ENCODE measurements around the gene FGFR3. TPM values are rescaled to one million over a fixed set of nuclear protein-coding genes. Genes with fewer than 3 reads are reported as not detected.

FGFR3 gene
- total RNA-seq, 6 donors from 2014 or later, result 18.5 to 92.2 (median 24.4) TPM

DNA sequence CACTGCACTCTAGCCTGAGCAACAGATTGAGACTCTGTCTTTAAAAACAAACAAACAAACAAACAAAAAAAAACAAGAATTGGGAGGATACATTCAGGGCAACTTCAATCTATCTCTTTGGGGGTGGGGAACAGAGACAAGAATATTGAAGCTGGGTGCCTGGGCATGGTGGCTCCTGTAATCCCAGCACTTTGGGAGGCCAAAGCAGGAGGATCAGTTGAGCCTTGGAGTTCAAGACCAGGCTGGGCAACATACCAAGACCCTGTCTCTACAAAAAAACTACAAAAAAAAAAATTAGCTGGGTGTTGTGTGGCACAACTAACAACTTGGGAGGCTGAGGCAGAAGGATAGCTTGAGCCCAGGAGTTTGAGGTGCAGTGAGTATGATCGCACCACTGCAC is 61.7 kb downstream of the FGFR3 start:
- Histone ChIP-seq H3K4me1 (peaks cover 22 to 61% (median 41%) of the 10 kb centered on the region in 4 donors), H3K36me3 (no peaks in the 10 kb centered on the region), H3K27me3 (no peaks in the 10 kb centered on the region), H3K27ac (peak overlapping the region in 2 of 4 donors; percentile 83 to 87), H3K9me3 (no peaks in the 10 kb centered on the region), H3K4me3 (peak overlapping the region in 3 of 4 donors; percentile 72 to 98 (median 79))
- WGBS, 2 donors, result 70 to 76% methylated on average over 1 of the region's 1 CpG
- no peak for DNase-seq
- no peak for TF ChIP-seq EP300 (IDR thresholded peaks at IDR 0.05)
- TF ChIP-seq, protein P1, sequence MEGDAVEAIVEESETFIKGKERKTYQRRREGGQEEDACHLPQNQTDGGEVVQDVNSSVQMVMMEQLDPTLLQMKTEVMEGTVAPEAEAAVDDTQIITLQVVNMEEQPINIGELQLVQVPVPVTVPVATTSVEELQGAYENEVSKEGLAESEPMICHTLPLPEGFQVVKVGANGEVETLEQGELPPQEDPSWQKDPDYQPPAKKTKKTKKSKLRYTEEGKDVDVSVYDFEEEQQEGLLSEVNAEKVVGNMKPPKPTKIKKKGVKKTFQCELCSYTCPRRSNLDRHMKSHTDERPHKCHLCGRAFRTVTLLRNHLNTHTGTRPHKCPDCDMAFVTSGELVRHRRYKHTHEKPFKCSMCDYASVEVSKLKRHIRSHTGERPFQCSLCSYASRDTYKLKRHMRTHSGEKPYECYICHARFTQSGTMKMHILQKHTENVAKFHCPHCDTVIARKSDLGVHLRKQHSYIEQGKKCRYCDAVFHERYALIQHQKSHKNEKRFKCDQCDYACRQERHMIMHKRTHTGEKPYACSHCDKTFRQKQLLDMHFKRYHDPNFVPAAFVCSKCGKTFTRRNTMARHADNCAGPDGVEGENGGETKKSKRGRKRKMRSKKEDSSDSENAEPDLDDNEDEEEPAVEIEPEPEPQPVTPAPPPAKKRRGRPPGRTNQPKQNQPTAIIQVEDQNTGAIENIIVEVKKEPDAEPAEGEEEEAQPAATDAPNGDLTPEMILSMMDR (IDR thresholded peaks at IDR 0.05), result no peak
- no peak for TF ChIP-seq POLR2AphosphoS5 (IDR thresholded peaks at IDR 0.05)
- TF ChIP-seq POLR2A (IDR thresholded peaks at IDR 0.05), result no peak
- ATAC-seq (ENCODE audit: low FRiP score in 2 of 2), result no peak

DNA sequence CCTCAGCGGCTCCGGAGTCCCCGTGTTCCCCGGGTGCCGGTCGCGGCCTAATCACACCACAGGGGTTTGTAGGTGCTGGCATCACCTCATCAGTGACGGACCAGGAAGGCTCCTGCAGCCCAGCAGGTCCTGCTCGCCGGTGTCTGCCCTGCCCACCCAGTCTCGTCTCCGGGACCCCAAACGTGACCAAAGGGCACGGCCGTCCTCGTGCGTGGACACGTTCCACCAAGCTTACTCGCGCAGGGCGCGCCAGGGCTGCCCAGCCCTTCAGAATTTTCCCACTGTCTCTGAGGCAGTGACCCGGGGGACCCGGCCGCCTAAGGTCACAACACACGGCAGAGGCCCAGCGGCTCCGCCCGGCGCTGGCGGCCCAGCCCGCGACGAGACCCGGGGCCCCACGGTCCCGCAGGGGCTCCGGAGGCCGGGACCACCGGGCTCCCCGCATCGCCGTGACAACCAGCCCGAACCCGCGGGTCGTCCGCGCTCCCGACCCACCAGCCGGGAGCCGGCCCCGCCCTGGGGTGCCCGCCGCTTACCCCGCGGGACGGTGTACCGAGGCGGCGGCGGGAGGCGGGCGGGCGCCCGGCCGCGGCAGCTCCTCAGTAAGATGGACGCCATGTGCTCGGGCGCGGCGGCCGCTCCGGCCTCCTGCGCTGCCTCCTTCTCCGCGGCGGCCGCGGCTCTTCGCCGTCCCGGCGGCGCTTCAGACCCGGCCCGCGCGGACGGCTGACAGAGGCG is 62.4 kb downstream of the FGFR3 start:
- Histone ChIP-seq H3K4me1 (peaks cover 22 to 61% (median 41%) of the 10 kb centered on the region in 4 donors), H3K27me3 (no peaks in the 10 kb centered on the region), H3K27ac (peak overlapping the region; percentile 81 to 88 (median 85)), H3K9me3 (no peaks in the 10 kb centered on the region), H3K4me3 (peak overlapping the region; percentile 72 to 98 (median 80)), H3K36me3 (no peaks in the 10 kb centered on the region)
- peak in 1 of 2 donors; percentile 33 for DNase-seq
- ATAC-seq (ENCODE audit: low FRiP score in 2 of 2), result peak in 1 of 2 donors; percentile 61
- TF ChIP-seq, protein P1 (IDR thresholded peaks at IDR 0.05), result no peak
- TF ChIP-seq EP300 (IDR thresholded peaks at IDR 0.05) (no peak), POLR2AphosphoS5 (IDR thresholded peaks at IDR 0.05) (no peak), POLR2A (IDR thresholded peaks at IDR 0.05) (peak in 1 of 4 donors; percentile 61)
- WGBS, 2 donors, result 1 to 3% methylated on average over 21 to 28 of the region's 92 CpGs

DNA sequence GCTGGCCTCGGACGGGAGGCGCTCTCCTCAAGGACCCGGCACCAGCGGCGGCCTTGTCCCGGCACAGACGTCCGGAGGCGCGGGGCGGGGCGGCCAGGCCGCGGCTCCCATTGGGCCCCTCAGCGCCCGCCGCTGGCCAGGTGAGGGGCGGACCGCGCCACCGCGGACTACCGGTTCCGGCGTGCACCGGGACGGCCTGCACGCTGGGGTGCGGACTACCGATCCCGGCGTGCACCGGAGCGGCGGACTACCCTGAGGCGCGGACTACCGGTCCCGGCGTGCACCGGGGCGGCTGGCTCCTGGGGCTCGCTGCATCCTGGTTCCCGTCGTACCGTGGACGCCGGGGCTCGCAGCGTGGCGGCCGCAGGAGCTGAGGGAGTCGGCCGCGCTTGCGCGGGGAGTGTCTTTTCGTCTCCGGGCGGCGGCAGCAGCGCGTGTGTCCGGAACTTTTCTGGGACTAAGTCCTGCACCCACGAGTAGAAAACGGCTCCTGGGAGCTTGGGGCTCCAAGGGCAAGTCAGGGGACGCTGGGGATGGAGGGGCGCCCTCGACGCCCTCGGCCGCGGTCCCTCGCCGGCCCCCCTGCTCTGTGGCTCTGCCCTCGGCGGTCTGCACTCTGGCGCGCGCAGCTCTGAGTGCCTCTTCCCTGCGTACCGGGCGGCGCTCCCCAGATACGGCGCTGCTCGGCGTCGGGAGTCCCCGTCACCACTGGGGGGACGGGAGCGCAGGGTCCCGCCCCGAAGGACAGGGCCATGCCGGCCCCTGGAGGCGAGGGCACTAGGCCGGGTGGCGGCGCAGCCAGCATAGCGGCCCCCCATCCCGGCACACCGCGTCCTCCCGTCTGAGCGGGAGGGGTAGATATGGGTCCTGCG is 63.2 kb downstream of the FGFR3 start, which contains the start of gene LETM1:
Gene LETM1, minus strand, starts transcription at position 86 of the 872 bp plus-strand sequence. CDS start 206 bp downstream, outside the sequence.
- TF ChIP-seq EP300 (IDR thresholded peaks at IDR 0.05) (no peak), POLR2A (IDR thresholded peaks at IDR 0.05) (peak; percentile 9 to 82 (median 26)), POLR2AphosphoS5 (IDR thresholded peaks at IDR 0.05) (peak; percentile 53 to 78)
- TF ChIP-seq, protein P1 (IDR thresholded peaks at IDR 0.05), result peak in 4 of 6 experiments; percentile 17 to 59 (median 36)
- H3K27ac ChIP-seq, result peak within 1 kb of the TSS; percentile 81 to 88 (median 85)
- ATAC-seq (ENCODE audit: low FRiP score in 2 of 2) (peak; percentile 98 to 99), DNase-seq (peak; percentile 98 to 99)
- peaks cover 20 to 54% (median 35%) of the 10 kb centered on the region in 4 donors for H3K4me1 ChIP-seq
- H3K27me3 ChIP-seq, result no peaks in the 10 kb centered on the region
- 0 to 1% methylated on average over 10 to 58 of the region's 107 CpGs for WGBS, 2 donors
- H3K9me3 ChIP-seq, result no peaks in the 10 kb centered on the region
- H3K4me3 ChIP-seq, result peak within 1 kb of the TSS; percentile 72 to 98 (median 80)
- H3K36me3 ChIP-seq, result no peaks in the 10 kb centered on the region

DNA sequence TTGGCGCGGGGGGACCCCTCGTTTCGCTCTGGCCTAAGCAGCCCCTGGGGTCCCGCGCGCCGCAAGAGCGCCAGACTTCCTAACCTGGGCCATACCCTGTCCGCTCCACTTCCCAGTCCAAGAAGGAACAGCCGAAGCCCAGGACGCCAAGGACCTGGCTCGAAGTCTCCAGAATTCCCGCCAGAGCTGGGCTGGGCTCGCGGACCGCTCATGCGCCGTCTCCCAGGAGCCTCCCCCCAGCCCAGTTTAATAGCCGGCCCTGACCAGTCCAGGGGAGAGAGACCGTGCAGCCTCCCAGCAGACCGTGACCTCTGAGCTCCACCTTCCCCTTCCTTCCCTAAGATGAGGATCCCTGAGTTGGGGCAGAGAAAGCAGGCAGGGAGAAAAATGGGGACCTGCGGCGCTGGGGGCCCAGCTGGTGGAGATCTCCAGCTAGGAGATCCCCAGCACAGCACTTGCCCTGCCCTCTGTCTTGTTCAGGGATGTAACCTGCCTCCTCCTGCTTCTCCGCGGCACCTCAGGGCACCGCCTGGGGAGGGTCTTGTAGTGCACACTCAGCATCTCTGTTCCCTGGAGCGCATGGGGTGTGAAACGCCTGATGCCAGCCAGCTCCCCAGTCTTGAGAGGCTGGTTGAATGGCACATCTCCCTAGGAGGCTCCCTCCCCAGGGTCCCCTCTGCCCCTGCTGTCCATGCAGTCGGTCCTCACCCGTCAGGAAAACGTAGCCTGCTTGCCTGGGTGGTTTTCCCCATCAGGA is 64.0 kb downstream of the FGFR3 start:
- peak in 1 of 2 donors; percentile 37 for DNase-seq
- TF ChIP-seq, protein P1 (IDR thresholded peaks at IDR 0.05), result no peak
- TF ChIP-seq EP300 (IDR thresholded peaks at IDR 0.05), result no peak
- TF ChIP-seq POLR2AphosphoS5 (IDR thresholded peaks at IDR 0.05), result no peak
- no peak for TF ChIP-seq POLR2A (IDR thresholded peaks at IDR 0.05)
- Histone ChIP-seq H3K36me3 (no peaks in the 10 kb centered on the region), H3K4me1 (peaks cover 12 to 46% (median 27%) of the 10 kb centered on the region in 4 donors), H3K9me3 (no peaks in the 10 kb centered on the region), H3K27me3 (no peaks in the 10 kb centered on the region), H3K4me3 (peak overlapping the region; percentile 72 to 98 (median 80)), H3K27ac (peak overlapping the region; percentile 76 to 88 (median 84))
- peak; percentile 0 to 32 for ATAC-seq (ENCODE audit: low FRiP score in 2 of 2)
- WGBS, 2 donors, result 25 to 33% methylated on average over 14 to 21 of the region's 32 CpGs

All from upper lobe of left lung (tissue), 6 donors.